OCI-M1 (cell line): ENCODE results near the gene DHFR2.
A peak's percentile ranks its signal among the peaks of the same experiment; 100 is the strongest.
"Not testable (repeated sequence)": the region's sequence is repeated elsewhere in the genome, so short reads cannot be mapped to it uniquely, and the experiment has no call there.

Source experiments
- DNase-seq: peaks from one replicate; lab custom pipeline; 2025; lab: John Stamatoyannopoulos, UW

The DHFR2 gene

DNA sequence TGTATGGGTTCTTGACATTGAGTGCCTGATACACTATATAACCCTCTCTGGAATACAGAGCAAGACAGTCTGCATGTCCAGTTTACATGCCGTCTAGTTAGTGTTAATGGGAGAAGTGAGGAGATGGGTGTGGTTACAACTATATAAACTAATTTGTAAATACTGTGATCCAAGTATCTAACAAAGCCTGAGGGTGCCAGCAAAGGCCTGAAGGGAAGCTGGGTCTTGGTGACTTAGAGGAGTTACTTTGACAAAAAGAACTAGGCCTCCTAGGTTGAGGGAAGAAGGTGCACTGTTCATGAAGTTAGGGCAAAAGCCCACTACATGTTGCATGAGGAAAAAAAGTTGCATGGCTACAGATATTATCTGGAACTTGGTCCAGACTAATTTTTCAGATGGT, 2.4 kb upstream of the DHFR2 start:
- DNase-seq = no peak

- peak; percentile 50 for DNase-seq
Observed at GRCh38 chr3:94064243-94064860, 1.6 kb upstream of the DHFR2 start.

GRCh38 chr3:94063496-94064119, 892 bp upstream of the DHFR2 start:
- peak; percentile 52 for DNase-seq

DNA sequence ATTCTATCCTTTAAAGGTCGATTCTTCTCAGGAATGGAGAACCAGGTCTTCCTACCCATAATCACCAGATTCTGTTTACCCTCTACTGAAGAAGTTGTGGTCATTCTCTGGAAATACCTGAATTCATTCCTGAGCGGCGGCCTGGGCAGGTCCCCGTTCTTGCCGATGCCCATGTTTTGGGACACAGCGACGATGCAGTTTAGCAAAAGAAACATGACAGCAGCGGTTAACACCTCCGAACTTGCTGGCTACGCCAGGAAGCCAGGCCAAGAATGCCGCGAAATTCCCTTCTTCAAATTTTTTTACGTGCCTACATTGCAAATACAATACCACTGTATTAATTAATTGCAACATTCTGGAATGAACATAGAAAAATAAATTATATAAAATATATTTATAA, 1.4 kb downstream of the DHFR2 start:
- no peak for DNase-seq

- no peak for DNase-seq
Observed at GRCh38 chr3:94050546-94050945, 12.2 kb downstream of the DHFR2 start.

- DNase-seq = no peak
Observed at GRCh38 chr3:94049267-94049666, 13.4 kb downstream of the DHFR2 start.

GRCh38 chr3:94046533-94046932, 16.2 kb downstream of the DHFR2 start:
- no peak for DNase-seq

GRCh38 chr3:94044100-94044936, 18.4 kb downstream of the DHFR2 start:
- not testable (repeated sequence) for DNase-seq

GRCh38 chr3:94043285-94043684, 19.4 kb downstream of the DHFR2 start:
- DNase-seq = no peak

- peak; percentile 37 for DNase-seq
Observed at GRCh38 chr3:94036909-94037507, 25.7 kb downstream of the DHFR2 start.

GRCh38 chr3:94028093-94028837, 34.5 kb downstream of the DHFR2 start, which contains the start of gene STX19:
TSS of gene STX19 (minus strand) at chr3:94028597. CDS start at chr3:94015269, 13,328 bp downstream.
- no peak for DNase-seq

DNA sequence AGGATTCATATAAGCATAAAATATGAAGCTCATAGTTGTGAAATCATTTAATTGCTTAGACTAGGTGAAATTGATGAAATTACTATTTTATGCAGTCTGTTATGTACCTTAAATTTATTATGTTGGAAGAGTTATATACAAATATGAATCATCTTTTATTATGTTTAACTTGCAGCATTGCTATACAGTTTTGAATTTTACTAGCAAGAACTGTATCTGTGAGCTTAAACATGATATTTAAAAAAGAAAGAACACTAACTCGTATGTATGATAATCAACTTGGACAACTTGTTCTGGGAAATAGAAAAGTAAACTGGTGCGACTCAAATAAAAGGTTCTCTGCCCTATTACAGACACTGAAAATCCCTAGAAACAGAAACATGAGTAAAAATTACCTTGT, 36.1 kb downstream of the DHFR2 start:
- no peak for DNase-seq

GRCh38 chr3:94024385-94024784, 38.3 kb downstream of the DHFR2 start:
- DNase-seq = no peak

DNA sequence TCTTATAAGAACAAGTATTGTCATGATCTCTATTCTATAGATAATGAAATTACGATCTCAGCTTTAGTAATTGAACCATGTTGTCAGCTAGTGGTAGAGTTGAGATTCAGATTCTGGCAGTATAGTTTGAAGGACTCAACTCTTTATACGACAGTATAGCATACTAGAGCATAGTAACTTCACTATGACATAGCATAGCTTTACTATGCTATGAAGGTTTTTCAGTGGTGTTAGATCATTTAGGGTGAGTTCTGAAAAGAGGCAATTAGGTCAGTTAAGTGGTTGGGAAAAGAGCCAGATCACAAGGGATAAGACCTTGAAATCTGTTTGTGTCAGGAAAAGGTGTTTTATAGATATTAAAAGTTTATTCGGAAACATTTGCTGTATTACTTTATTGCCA, 42.4 kb downstream of the DHFR2 start:
- no peak for DNase-seq

GRCh38 chr3:94019659-94020058, 43.1 kb downstream of the DHFR2 start:
- no peak for DNase-seq

GRCh38 chr3:94015025-94015424, 47.7 kb downstream of the DHFR2 start:
- DNase-seq = no peak

- no peak for DNase-seq
Observed at GRCh38 chr3:94012185-94012584, 50.5 kb downstream of the DHFR2 start.

DNA sequence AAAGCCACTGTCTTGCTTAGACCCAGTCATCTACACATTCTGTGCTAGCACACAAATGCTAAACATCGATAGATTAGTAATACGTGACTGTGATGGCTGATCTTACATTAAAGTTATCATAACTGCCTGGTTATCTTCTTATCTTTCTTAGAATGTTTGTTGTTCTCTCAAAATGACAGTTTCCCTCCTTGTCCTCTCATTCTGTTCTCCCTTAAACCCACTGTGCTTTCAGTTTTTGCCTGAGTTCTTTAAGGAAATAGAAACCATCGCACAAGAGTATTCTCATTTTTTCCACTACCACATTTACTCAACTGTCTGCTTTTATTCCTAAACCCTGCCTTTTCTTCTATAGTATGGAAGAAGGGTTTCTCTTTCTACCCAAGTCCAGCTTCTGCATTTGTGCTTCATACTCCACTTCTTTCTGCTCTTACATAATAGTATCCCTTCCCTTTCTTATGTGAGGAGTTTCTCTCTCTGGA, 51.4 kb downstream of the DHFR2 start:
- DNase-seq = peak; percentile 65

DNA sequence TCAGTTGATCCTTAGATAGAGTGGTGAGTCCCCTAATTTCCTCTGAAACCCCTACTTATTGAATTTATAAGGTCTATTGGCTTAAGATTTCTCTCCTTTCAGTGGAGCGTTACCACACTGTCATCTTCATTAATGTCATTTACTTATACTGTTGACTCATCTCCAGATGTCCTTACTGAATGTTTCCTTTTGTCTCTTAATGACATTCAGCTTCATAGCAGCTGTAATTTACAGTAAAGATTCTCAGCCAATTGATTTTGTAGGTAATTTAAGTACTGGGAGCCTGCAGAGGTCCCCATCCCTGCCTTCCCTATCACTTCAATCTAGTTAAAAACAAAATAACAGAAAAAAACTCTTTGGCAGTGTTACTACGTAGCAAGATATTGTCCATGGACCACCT, 53.1 kb downstream of the DHFR2 start:
- no peak for DNase-seq

DNA sequence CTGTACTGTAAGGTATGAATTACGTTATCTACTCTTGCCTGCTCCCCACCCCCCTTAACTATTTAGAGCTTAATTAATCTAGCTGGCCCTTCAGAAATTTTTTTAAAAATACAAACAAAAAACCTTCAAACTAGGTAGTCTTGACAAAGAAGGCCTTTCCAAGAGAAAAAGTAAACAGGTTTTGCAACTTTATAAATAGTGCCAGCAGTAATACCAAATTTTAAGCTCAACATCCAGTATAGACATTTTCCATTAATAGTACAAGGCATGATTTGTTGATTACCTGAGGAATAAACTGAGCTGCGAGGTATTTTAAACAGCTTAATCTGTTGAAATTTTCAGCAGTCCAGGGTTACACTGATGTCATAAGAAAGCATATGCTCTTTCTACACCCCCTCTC, 54.5 kb downstream of the DHFR2 start:
- no peak for DNase-seq
